Endothelial cell of umbilical vein (primary cell): ENCODE data around the gene FNIP2. TPM values are rescaled to one million over a fixed set of nuclear protein-coding genes. Genes with fewer than 3 reads are reported as not detected.

ENCODE experiments used
- BruUV-seq: library from RNA; stranded (reverse); fragments of 400-500 nt; replicated peaks from 2 replicates; lab custom pipeline; 2021; lab: Mats Ljungman, UMichigan
- CTCF ChIA-PET: fragments of 300-600, 350-600 bp; sonication (Branson Sonifier 250); formaldehyde crosslinking; loops from one replicate; lab custom pipeline; 2021; ENCODE audit warnings: antibody characterized with exemption, inconsistent platforms; lab: Charles Lee
- POLR2A ChIA-PET: fragments of 300-600, 350-600 bp; sonication (Branson Sonifier 250); formaldehyde crosslinking; loops from one replicate; lab custom pipeline; 2021; ENCODE audit warnings: antibody characterized with exemption, inconsistent platforms; lab: Charles Lee
- DNase-seq: peaks from one replicate; pipeline ENCODE4 v3.0.0-alpha.2; 2011; ENCODE audit warnings: low read depth, low spot score
- FAIRE-seq: peaks from 2 replicates; lab custom pipeline; 2011; peaks lifted over from hg19 to GRCh38; lab: Jason Lieb, UNC
- H2AFZ ChIP-seq: 2 replicates; pipeline ENCODE4 v1.6.0; 2012; ENCODE audit warnings: low read depth, low read length, control low read depth, inconsistent platforms
- H3K27ac ChIP-seq: 2 replicates; pipeline ENCODE4 v1.5.1; 2011; ENCODE audit warnings: low read depth, mild to moderate bottlenecking, control low read depth, low read length, moderate library complexity; ENCODE audit not compliant: insufficient read depth
- H3K27me3 ChIP-seq, 2 experiments: 2 replicates each; pipeline versions ENCODE4 v1.6.0 to v1.6.1; 2011; ENCODE audit warnings: low read length in 2 of 2, mixed read lengths in 1 of 2; ENCODE audit not compliant: control insufficient read depth in 2 of 2, insufficient read depth in 2 of 2
- H3K36me3 ChIP-seq, 2 experiments: 2 replicates in 1 of 2; 3 replicates in 1 of 2; pipeline ENCODE4 v1.5.1; 2011; ENCODE audit warnings: low read length in 2 of 2, mild to moderate bottlenecking in 1 of 2, moderate library complexity in 1 of 2; ENCODE audit not compliant: control insufficient read depth in 2 of 2, insufficient read depth in 2 of 2; ENCODE audit errors: extremely low read depth in 1 of 2
- H3K4me1 ChIP-seq: 3 replicates; pipeline ENCODE4 v1.5.1; 2011; ENCODE audit warnings: mild to moderate bottlenecking, low read length; ENCODE audit not compliant: control insufficient read depth, insufficient read depth; ENCODE audit errors: extremely low read depth
- H3K4me2 ChIP-seq: 2 replicates; pipeline ENCODE4 v1.6.1; 2011; ENCODE audit warnings: low read length, control low read depth, mixed read lengths; ENCODE audit not compliant: insufficient read depth
- H3K4me3 ChIP-seq, 3 experiments: fragments of 200-600 bp in 1 of 3; sonication (generic), shearing (Covaris generic) in 1 of 3; replicated peaks in 1 of 3; 2 replicates each; pipeline ENCODE4 v1.5.1; 2011 to 2016; ENCODE audit warnings: control low read depth in 3 of 3, low read length in 3 of 3, mild to moderate bottlenecking in 2 of 3, inconsistent platforms in 1 of 3, low read depth in 1 of 3, moderate library complexity in 1 of 3; ENCODE audit not compliant: insufficient read depth in 1 of 3
- H3K79me2 ChIP-seq: 2 replicates; pipeline ENCODE4 v1.6.0; 2012; ENCODE audit warnings: low read length, inconsistent platforms; ENCODE audit not compliant: control insufficient read depth, insufficient read depth
- H3K9ac ChIP-seq: replicated peaks from 2 replicates; pipeline ENCODE3; 2011; ENCODE audit warnings: low read length, control low read depth; ENCODE audit not compliant: insufficient read depth; ENCODE audit errors: extremely low read depth
- H3K9me1 ChIP-seq: replicated peaks from 3 replicates; pipeline ENCODE4 v1.6.0; 2011; ENCODE audit warnings: mild to moderate bottlenecking, low read length; ENCODE audit not compliant: control insufficient read depth, insufficient read depth; ENCODE audit errors: extremely low read depth
- H3K9me3 ChIP-seq: replicated peaks from 2 replicates; pipeline ENCODE4 v1.5.1; 2012; ENCODE audit warnings: low read length, inconsistent platforms; ENCODE audit not compliant: control insufficient read depth, insufficient read depth
- H4K20me1 ChIP-seq: replicated peaks from 2 replicates; pipeline ENCODE3; 2011; ENCODE audit warnings: mild to moderate bottlenecking, low read length; ENCODE audit not compliant: control insufficient read depth, insufficient read depth; ENCODE audit errors: extremely low read depth
- EZH2 ChIP-seq: IDR thresholded peaks from 2 replicates; pipeline ENCODE4 v1.6.1; 2012; ENCODE audit warnings: borderline replicate concordance, low read depth, mild to moderate bottlenecking, moderate library complexity, low read length, inconsistent platforms; ENCODE audit not compliant: severe bottlenecking
- FOS ChIP-seq: IDR thresholded peaks from 2 replicates; pipeline ENCODE4 v1.6.1; 2011; ENCODE audit warnings: mild to moderate bottlenecking, low read length, moderate library complexity, borderline replicate concordance; ENCODE audit not compliant: insufficient read depth
- GATA2 ChIP-seq: IDR thresholded peaks from 2 replicates; pipeline ENCODE4 v1.7.0; 2011; ENCODE audit warnings: low read depth, mild to moderate bottlenecking, moderate library complexity, mixed read lengths, low read length; ENCODE audit not compliant: insufficient read length, insufficient read depth
- JUN ChIP-seq: IDR thresholded peaks from 2 replicates; pipeline ENCODE4 v1.6.1; 2011; ENCODE audit warnings: borderline replicate concordance, low read depth; ENCODE audit not compliant: insufficient read length, insufficient read depth
- MYC ChIP-seq: IDR thresholded peaks from one replicate; pipeline ENCODE4 v1.6.1; 2011; ENCODE audit warnings: mild to moderate bottlenecking, low read depth, low read length
- POLR2A ChIP-seq: IDR thresholded peaks from 2 replicates; pipeline ENCODE4 v1.6.1; 2012; ENCODE audit warnings: low read depth, mild to moderate bottlenecking, control low read depth, low read length
- POLR2AphosphoS5 ChIP-seq: IDR thresholded peaks from 2 replicates; pipeline ENCODE4 v1.6.1; 2012; ENCODE audit warnings: low read depth, mild to moderate bottlenecking, control low read depth, low read length, moderate library complexity; ENCODE audit not compliant: insufficient read depth
- dilution Hi-C: fragments of 300-500 bp; cut with MboI; formaldehyde crosslinking; loops from one replicate; pipeline ENCODE4 v1.15.0; 2019; ENCODE audit warnings: low sequenced_read_pairs; ENCODE audit not compliant: extremely low pct_ligation_motif_present
- intact Hi-C: fragments of 100-400 bp; cut with micrococcal nuclease; formaldehyde crosslinking; loops from one replicate; pipeline ENCODE4 v1.10.0; 2022
- polyA plus RNA-seq, 4 experiments: library from polyadenylated mRNA; depleted of rRNA in 3 of 4; stranded (reverse) in 3 of 4; unstranded in 1 of 4; fragments of >200 nt; gene quantifications; 2 replicates each; pipeline versions ENCODE4 v1.2.1 to v1.2.3, GENCODE V29; 2011 to 2012; ENCODE audit warnings: missing spikeins in 1 of 4
- total RNA-seq: library from RNA; stranded (reverse); gene quantifications from 2 replicates; pipeline ENCODE4 v1.2.3, GENCODE V29; 2021
- TF ChIP-seq, protein P1 (sequence below): IDR thresholded peaks from 2 replicates; pipeline ENCODE4 v1.6.1; 2011; ENCODE audit not compliant: insufficient read depth, insufficient read length
- TF ChIP-seq, protein P2 (sequence below), 2 donors: IDR thresholded peaks; 1 replicate in 1 of 2; 2 replicates in 1 of 2; pipeline ENCODE4 v1.5.1; 2011; ENCODE audit warnings: low read length in 2 of 2, mild to moderate bottlenecking in 2 of 2, moderate library complexity in 2 of 2, control low read depth in 1 of 2, inconsistent platforms in 1 of 2, low read depth in 1 of 2; ENCODE audit not compliant: insufficient read depth in 1 of 2; ENCODE audit errors: extremely low read depth in 1 of 2

The FNIP2 gene
- total and polyA plus RNA-seq, 2 donors (not counting 3 experiments of a cell fraction or from before 2014, with no cell fraction given), result 4.5 to 14.4 TPM

DNA sequence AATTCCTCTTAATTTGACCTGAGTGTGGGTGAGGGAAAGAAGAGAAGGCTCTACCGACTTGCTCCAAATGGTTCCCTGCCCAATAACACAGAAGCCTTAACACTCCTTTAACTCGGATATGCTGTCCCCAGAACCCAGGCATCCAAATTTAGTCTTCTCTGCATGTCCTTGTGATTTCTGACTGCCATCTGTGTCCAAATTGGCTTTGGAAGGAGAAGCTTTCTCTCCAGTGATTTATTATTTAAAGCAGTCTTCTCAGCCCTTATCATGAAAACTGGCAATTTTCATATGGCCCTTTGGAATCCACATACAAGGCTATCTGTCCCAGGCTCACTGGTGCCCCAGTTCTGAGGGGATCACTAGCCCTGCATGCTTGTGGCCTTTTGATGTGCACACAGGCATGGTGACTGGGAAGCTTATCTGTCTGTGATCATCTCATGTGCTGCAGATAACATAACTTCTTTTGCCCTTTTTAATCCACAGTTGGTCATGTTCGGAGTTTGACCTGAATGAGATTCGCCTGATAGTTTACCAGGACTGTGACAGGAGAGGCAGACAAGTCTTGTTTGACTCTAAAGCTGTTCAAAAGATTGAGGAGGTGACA lies 56.7 kb downstream of the FNIP2 start:
- Histone ChIP-seq H3K4me1 (peaks cover 41% of the 10 kb centered on the region), H3K27me3 (no peaks in the 10 kb centered on the region), H3K4me2 (no peak overlapping the region), H3K9me3 (no peaks in the 10 kb centered on the region), H2AFZ (no peak overlapping the region), H3K27ac (no peak overlapping the region), H3K4me3 (no peak overlapping the region), H3K9me1 (no peaks in the 10 kb centered on the region), H3K36me3 (peaks cover 0 to 3% of the 10 kb centered on the region in 2 experiments), H3K79me2 (peaks cover 4% of the 10 kb centered on the region), H3K9ac (no peak overlapping the region), H4K20me1 (no peaks in the 10 kb centered on the region)
- ChIA-PET POLR2A (no interaction called here), CTCF (interaction anchor here (1.0 to 4.5 kb wide), 5 partner anchors 13 to 95 kb away, joined by 3 to 20 read pairs (median 7); no protein-coding TSS in a partner anchor)
- TF ChIP-seq JUN, result no peak
- TF ChIP-seq, protein P1, sequence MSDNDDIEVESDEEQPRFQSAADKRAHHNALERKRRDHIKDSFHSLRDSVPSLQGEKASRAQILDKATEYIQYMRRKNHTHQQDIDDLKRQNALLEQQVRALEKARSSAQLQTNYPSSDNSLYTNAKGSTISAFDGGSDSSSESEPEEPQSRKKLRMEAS, result no peak
- BruUV-seq, result no TSS peak
- dilution Hi-C loops, result no loop called here
- DNase-seq (no peak), FAIRE-seq (no peak)
- intact Hi-C loops, result loop anchor here (1.0 kb wide), 1 partner anchor 15 kb away; no protein-coding TSS in a partner anchor

DNA sequence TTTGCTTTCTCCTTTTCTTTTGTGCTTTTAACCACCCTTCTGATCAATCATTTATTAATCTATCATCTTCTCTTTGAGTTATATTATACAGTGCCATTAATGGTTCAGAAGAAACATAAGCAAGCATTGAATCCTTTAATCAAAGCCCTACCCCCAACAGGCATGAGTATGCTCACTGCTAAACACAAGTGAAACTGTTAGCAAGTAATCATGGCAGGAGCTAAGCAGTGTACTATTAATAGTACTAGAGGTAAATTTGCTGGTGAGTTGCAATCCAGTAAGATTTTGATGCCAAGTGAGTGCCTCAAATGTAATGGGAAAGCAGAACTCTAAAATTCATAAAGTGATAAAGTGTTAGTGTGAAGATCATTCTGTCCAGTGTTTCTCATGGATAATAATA lies 57.2 kb downstream of the FNIP2 start:
- BruUV-seq, result no TSS peak
- H3K79me2 ChIP-seq, result peaks cover 4% of the 10 kb centered on the region
- H3K36me3 ChIP-seq, result peaks cover 0 to 3% of the 10 kb centered on the region in 2 experiments
- no peak overlapping the region for H3K4me3 ChIP-seq
- H3K27ac ChIP-seq, result no peak overlapping the region
- no peak overlapping the region for H3K4me2 ChIP-seq
- no peaks in the 10 kb centered on the region for H3K27me3 ChIP-seq
- intact Hi-C loops (loop anchor here (1.0 kb wide), 1 partner anchor 16 kb away; no protein-coding TSS in a partner anchor), dilution Hi-C loops (no loop called here)
- no peak for TF ChIP-seq EZH2
- no peak for TF ChIP-seq POLR2AphosphoS5
- TF ChIP-seq FOS, result no peak
- no peak for TF ChIP-seq GATA2
- TF ChIP-seq POLR2A, result no peak
- no peak for TF ChIP-seq JUN
- TF ChIP-seq, protein P1, result no peak
- TF ChIP-seq MYC, result no peak
- TF ChIP-seq, protein P2, sequence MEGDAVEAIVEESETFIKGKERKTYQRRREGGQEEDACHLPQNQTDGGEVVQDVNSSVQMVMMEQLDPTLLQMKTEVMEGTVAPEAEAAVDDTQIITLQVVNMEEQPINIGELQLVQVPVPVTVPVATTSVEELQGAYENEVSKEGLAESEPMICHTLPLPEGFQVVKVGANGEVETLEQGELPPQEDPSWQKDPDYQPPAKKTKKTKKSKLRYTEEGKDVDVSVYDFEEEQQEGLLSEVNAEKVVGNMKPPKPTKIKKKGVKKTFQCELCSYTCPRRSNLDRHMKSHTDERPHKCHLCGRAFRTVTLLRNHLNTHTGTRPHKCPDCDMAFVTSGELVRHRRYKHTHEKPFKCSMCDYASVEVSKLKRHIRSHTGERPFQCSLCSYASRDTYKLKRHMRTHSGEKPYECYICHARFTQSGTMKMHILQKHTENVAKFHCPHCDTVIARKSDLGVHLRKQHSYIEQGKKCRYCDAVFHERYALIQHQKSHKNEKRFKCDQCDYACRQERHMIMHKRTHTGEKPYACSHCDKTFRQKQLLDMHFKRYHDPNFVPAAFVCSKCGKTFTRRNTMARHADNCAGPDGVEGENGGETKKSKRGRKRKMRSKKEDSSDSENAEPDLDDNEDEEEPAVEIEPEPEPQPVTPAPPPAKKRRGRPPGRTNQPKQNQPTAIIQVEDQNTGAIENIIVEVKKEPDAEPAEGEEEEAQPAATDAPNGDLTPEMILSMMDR (IDR thresholded peaks at IDR 0.05; ENCODE audit: extremely low read depth in 1 of 2, insufficient read depth in 1 of 2, low read depth in 1 of 2, low read length in 2 of 2), result no peak
- H3K9me3 ChIP-seq, result no peaks in the 10 kb centered on the region
- no peaks in the 10 kb centered on the region for H3K9me1 ChIP-seq
- DNase-seq (peak; percentile 30), FAIRE-seq (no peak)
- POLR2A ChIA-PET, result no interaction called here
- H3K9ac ChIP-seq, result no peak overlapping the region
- peaks cover 41% of the 10 kb centered on the region for H3K4me1 ChIP-seq
- no peak overlapping the region for H2AFZ ChIP-seq
- H4K20me1 ChIP-seq, result no peaks in the 10 kb centered on the region
- CTCF ChIA-PET, result interaction anchor here (1.0 to 4.5 kb wide), 6 partner anchors 12 to 96 kb away, joined by 3 to 20 read pairs (median 6); no protein-coding TSS in a partner anchor
